Bone marrow (tissue), 2 donors: ENCODE data around the gene RPL36AL.
"Not testable (repeated sequence)": the region's sequence is repeated elsewhere in the genome, so short reads cannot be mapped to it uniquely, and the experiment has no call there.

Experiments
- DNase-seq, 2 donors: peaks; one replicate each; lab custom pipeline; 2025; lab: John Stamatoyannopoulos, UW

RPL36AL gene

DNA sequence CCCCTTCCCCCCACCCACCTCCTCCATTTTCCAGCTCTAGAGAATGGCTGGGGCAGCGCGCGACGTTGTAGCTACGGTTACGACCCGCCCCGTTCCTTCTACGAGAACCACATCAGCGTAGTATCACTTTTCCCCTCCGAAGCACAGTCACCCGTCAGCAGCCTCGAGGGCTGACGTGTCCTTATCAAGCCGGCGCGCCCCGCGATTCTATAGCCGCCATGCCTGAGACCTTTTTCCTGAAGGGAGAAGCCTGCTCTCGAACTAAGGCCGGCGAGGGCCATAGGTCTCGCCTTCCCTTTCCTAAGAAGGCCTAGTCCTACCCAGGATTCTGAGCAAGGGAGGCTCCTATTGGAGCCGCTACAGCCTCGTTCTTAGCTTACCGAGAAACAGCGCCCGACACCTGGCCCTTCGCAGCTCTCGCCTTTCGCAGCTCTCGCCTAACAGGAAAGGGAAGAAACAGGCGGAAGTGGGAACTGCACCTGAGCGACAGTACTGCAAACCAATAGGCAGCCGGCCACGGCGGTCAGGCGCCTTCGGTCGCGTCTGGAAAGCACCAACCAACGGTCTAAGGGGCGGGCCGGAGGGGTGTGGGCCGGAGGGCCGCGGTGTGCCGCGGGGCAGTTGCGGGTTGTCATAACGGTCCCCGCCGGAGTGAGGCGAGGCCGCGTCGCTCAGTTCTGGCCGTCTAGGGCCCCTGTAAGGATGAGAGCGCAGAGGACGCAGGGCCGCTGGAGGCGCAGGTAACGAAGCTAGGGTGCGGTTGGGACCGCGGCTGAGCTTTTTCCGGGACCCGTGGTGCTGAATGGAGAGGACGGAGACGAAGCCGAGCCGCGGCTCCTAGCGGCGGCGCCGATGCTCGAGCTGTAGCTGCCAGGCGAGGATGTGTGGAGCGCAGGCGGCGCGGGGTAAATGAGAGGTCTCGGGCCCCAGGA is at the start of gene RPL36AL, which contains the start of gene MGAT2:
Gene RPL36AL, minus strand, starts transcription at position 445 of the 932 bp plus-strand sequence. CDS start 1,522 bp downstream, outside the sequence.
Gene MGAT2, plus strand, starts transcription at position 618 of the 932 bp plus-strand sequence. CDS start 470 bp downstream, outside the sequence.
- peak; percentile 87 to 96 for DNase-seq

DNA sequence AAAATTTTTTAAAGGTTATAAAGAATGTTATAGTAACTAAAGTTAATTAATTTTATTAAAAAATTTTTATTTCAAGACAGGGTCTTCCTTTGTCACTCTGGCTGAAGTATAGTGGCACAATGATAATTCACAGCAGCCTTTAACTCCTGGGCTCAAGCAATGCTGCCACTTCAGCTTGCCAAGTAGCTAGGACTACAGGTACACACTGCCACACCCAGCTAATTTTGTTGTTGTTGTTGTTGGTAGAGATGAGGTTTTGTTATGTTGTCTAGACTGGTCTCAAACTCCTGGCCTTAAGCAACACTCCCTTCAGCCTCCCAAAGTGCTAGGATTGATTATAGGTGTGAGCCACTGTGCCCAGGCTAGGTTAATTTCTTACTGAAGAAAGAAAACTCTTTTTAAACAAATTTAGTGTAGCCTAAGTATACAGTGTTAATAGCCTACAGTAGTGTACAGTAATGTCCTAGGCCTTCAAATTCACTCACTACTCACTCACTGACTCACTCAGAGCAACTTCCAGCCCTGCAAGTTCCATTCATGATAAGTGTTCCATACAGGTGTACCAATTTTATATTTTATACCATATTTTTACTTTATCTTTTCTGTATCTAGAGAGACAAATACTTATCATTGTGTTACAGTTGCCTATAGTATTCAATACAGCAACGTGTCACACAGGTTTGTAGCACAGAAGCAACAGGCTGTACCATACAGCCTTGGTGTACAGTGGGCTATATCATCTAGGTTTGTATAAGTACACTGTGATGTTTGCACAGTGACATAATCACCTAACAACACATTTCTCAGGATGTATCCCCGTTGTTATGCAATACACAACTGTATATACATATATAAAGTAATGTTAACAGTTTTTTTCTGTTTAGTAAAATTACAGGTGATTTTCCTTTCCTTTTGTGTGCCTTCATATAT is 39.4 kb upstream of the RPL36AL start:
- no peak for DNase-seq

DNA sequence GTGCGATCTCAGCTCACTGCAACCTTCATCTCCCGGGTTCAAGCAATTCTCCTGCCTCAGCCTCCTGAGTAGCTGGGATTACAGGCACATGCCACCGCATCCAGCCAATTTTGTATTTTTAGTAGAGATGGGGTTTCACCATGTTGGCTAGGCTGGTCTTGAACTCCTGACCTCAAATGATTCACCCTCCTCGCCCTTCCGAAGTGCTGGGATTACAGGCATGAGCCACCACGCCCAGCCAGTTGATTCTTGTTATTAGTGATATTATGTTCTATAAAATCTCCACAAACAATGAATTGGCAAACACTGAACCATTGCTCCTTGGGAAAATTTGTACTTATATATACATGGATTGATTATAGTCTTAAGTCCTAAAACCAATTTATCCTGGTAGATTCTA is 37.1 kb upstream of the RPL36AL start:
- not testable (repeated sequence) for DNase-seq

DNA sequence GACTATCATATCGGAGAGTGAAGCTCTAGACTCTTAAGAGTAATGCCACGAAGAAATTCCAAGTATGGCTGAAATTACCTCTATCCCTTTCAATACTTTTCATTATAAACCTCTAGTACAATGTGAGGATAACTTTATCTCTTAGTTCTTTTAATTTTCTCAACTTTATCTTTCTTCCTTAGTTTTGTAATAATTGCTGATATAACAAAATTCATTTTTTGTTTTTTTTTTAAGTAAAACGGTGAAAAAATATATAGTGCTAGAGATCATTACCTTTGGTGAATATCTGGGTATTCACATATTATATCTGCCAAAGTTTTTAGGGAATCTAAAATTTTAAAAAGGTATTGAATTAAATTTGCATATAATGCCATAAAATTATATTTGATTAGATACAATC is 34.1 kb upstream of the RPL36AL start:
- DNase-seq: no peak

DNA sequence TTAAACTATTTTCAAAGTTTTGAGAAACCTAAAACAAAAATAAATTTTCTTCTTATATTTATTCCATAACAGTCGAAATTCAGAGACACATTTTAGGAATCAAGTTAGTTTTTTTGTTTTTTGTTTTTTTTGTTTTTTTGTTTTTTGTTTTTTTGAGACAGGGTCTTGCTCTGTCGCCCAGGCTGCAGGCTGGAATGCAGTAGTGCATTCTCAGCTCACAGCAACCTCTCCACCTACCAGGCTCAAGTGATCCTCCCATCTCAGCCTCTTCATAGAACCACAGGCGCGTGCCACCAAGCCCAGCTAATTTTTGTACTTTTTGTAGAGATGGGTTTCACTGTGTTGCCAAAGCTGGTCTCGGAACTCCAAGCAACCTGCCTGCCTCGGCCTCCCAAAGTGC is 33.1 kb upstream of the RPL36AL start:
- no peak for DNase-seq

DNA sequence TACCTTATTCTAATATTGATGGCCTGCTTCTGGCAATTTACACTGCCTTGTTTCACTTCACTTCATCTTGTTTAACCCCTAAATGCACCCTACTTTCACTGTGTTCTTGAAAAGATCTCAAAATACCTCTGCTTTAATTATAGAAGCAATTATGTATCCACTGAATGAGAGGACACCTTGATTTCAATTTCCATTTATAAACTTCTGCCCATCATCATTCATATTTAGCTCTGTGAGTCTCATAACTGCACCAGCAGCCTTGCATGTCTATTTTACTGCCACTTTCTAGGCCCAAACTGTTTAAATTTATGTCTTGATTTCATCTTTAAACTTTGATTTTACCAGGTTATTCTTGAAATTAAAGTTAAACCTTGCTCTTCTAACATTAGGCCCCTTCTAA is 21.7 kb upstream of the RPL36AL start:
- no peak for DNase-seq

DNA sequence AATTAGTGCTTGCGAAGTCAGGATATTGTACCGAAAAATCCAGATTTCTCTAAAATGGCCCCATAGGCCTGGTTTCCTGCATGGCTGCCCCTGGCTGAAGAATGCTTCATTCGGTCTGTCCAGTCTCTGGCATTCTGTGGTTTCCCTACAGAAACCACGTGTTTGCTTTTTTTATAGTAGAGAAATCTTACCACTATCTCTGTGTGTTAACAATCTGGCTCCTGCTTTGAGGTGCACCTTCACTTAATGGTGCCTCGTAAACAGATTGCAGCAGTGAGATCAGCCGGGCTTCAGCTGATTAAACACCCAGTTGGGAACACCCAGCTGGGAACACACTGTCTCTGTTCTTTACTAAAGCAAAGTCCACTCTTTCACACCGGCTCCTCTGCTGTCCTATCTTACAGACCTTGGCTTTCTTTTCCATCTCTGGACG is 21.3 kb upstream of the RPL36AL start:
- no peak for DNase-seq

DNA sequence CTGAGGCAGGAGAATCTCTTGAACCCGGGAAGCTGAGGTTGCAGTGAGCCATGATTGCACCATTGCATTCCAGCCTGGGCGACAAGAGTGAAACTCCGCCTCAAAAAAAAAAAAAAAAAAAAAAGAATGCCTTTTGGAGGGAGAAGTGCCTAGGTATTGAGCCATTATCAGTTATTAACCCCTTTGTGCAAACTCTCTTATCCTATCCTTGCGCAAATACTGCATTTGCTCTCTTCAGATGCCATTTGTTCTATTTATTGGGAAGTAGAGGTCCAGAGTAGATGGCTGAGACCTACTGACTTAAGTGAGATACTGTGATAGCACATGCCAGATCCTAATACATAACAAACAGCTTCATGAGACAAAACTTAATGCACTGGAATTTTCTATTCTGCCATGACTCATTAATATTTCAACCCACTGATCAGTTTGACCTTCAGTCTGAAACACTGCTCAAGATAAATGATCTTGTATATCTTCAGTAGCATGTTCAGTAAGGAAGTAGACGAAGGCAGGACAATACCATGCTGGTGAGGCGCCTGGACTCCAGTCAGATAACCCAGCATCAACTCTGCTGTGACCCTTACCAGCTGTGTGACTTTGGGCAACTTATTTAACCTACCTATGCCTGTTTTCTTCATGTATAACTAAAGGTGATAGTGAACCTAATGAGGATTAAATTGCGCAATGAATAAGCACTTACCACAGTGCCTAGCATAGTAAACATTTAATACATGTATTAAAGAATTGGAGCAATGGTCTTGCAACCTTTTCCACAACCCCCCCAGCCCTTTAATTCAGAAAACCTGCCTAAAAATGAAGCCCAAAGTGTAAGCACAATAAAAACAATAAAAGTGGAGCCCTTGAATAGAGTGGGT is 20.4 kb upstream of the RPL36AL start:
- no peak for DNase-seq

DNA sequence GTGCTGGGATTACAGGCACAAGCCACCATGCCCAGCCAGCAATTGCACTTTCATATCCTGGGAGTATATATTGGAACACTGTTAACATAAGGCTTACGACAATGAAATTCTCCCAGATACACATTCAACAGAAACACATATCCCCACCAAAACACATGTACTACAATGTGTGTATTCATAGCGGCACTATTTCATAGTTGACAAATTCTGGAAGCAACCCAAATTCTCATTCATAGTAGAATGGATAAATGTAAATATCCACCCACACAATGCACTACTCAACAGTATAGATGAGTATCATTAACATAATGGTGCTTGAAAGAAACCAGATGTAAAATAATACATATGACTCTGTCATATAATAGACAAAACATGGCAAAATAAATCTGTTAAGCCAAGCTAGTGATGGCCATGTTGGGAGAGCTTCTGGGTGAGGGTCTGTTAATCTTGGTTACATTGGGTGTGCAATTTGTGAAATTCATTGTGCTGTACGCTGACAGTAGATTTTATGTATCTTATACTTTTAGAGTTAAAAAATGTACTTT is 17.2 kb upstream of the RPL36AL start:
- no peak for DNase-seq

DNA sequence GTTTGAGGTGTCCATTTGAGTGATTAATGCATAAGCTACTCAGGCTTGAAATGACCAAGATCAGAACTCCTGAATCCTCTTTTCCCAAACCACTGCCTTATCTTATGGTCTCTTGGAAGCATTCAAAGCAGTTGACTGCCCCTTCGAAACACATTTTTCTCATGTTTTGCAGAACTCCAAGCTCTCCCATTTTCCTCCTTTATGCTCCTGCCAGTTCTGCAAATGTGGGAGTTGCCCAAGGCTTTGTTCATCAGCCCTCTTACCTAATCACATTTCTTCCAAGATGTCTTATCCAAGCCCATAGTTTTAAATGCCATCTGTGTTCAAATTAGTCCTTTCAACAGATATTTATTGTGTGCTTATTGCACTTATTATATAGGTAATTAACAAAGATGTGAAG is 16.4 kb upstream of the RPL36AL start:
- DNase-seq: no peak

DNA sequence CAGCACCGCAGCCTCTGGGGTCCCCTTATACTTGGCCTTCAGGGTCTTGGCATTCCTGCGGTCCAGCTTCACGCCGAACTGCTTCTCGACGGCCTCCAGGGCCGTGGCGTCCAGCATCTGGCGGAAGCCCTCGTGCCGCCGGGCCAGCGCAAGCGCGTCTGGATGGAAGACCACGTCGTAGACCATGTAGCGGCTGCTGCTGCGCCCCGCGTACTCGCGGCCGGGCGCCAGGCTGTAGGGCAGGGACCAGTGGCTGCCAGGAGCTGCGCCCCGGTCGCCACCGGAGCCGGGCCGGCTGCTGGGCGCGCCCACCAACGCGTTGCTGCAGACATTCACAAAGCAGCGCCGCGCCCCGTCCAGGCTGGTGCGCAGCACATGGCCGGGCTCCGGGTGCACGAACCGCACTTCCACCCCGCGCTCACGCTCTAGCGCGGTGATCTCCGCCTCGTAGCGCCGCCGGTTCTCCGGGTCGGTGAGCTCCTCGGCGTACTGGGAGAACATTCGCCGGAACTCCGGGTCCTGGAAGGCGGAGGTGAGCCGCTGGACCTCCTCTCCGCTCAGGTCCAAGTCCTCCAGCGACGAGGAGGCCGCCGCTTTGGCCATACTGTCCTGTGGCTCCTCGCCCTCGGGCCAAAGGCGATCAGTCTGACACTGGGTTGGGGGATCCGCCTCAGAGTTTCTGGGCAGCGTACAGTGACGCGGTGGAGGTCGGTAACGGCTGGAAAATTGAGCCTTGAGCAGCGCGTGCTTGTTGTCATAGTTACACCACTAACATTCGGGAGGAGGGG is 14.3 kb upstream of the RPL36AL start, which contains the start of gene DNAAF2:
Gene DNAAF2, minus strand, starts transcription at position 698 of the 788 bp plus-strand sequence. Its CDS starts 95 bp downstream, at position 603.
- DNase-seq: peak; percentile 24 to 52

DNA sequence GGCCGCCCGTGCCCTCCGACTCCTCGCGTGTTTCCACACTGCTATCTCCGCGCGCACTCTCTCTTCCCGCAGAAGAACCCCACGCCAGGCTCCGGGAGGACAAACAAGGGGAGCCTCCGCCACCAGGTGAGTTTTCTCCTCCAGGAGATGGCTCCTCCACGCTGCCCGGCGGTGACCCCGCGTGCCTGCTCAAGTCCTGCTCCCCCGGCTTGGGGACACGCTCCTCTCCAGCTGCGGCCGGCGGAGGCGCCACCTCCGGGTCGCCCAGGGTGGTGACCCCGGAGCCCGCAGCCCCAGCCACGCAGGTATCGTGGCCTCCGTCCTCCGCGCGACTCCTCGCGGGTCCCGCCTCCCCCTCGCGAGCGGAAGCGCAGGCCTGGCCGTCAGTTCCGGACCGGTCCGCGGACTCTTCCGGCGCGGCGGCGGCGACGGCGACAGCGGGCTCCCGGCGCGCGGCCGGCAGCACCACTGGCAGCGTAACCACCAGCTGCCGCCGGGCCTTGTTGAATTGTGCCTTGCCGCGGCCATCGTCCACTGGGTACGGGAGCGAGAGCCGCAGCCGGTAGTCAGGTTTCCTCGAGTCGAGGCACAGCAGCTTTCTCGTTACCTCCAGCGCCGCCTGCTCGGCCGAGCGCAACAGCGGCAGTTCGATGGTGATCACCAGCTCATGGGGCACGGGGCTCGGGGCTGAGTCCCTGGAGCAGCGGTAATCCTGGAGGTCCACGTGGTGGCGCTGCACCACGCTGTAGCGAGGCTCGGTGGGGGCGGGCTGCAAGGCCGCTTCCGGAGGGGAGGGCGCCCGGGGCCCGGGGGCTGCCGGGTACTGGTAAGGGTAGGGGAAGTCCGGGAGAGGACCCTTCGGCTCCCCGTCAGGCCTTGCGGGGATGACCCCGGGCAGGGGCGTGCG is 13.5 kb upstream of the RPL36AL start:
- peak; percentile 76 to 83 for DNase-seq

DNA sequence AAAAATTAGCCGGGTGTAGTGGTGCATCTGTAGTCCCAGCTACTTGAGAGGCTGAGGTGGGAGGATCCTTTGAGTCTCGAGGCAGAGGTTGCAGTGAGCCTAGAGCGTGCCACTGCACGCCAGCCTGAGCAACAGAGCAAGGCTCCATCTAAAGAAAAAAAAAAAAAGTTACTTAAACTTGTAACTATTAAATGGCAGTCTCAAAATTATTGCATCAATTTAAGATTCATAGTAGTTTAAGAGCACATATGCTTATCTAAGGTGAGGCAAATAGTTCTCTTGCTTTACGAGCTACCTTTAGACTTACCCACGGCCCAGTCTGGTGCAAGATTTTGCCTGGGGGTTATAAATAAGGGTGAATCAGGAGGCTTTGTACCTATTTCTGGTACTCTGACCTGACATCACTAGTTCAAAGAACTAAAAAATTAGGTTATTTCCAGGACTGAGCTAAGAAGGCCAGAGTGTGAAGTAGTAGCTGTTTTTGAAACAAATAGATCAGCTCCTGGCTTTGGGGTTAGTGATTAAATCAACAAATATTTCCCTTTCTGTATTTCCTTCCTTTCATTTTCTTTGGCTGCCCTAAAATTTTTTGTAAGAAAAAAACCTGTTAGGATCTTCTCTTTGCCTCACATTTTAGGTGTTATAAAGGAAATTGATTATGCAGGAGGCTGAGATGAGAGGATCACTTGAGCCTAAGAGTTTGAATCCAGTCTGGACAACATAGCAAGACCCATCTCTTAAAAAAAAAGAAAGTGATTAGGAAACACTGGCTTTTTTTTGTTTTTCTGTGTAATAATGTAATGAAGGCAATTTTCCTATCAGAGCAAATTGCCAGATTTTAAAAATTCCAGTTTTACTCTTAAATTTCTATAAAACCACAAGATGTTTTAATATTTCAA is 3.8 kb upstream of the RPL36AL start:
- DNase-seq: no peak

DNA sequence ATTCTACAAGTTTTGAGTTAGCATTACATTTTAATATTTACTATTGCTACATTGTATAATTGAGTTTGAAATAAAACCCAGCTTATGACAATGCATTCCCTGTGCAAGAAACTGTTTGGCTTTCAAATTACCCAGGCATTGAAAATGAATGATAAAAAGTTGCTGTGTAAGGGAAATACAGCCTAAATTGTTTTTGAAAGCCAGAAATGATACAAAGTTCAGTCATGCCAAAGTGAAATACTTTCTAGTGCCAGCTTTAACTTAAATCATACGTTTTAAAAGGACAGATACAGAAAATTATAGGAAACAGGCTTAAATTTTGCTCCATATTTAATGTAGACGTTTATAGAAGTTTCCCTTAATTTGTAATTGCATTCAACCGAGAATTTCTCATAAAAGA is 3.0 kb upstream of the RPL36AL start:
- DNase-seq: no peak

DNA sequence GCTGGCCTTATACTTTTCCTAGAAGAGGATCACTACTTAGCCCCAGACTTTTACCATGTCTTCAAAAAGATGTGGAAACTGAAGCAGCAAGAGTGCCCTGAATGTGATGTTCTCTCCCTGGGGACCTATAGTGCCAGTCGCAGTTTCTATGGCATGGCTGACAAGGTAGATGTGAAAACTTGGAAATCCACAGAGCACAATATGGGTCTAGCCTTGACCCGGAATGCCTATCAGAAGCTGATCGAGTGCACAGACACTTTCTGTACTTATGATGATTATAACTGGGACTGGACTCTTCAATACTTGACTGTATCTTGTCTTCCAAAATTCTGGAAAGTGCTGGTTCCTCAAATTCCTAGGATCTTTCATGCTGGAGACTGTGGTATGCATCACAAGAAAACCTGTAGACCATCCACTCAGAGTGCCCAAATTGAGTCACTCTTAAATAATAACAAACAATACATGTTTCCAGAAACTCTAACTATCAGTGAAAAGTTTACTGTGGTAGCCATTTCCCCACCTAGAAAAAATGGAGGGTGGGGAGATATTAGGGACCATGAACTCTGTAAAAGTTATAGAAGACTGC is 1.7 kb upstream of the RPL36AL start:
- DNase-seq: no peak

DNA sequence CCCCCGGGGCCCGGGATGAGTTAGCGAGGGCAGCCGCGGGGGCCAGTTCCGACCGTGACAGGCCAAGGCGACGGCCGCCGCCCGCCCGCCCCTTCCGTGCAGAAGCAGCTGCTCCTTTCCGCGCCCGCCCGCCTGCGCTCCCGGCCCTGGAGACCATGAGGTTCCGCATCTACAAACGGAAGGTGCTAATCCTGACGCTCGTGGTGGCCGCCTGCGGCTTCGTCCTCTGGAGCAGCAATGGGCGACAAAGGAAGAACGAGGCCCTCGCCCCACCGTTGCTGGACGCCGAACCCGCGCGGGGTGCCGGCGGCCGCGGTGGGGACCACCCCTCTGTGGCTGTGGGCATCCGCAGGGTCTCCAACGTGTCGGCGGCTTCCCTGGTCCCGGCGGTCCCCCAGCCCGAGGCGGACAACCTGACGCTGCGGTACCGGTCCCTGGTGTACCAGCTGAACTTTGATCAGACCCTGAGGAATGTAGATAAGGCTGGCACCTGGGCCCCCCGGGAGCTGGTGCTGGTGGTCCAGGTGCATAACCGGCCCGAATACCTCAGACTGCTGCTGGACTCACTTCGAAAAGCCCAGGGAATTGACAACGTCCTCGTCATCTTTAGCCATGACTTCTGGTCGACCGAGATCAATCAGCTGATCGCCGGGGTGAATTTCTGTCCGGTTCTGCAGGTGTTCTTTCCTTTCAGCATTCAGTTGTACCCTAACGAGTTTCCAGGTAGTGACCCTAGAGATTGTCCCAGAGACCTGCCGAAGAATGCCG is 872 bp upstream of the RPL36AL start:
- DNase-seq: peak; percentile 81

DNA sequence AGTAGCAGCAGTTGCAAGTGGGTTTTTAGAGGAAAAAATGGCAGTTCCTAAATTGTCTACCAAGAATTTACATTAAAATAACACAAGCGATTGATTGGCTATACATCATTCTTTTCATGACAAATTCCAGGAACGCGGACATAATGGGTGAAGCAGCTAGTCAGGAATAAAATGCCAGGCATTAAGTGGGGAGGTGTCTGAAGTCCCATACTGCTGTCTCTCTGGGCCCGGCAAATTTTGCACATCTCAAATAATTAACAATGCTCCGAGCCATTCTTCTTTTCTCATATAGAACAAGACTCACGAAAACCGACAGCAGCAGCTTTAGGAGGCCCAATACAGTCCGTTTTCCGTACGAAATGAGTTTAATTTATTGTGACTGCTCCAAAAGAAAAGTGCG is 696 bp downstream of the RPL36AL start:
- no peak for DNase-seq
